Activated T-cell treated with anti-CD3 and anti-CD28 coated beads, Interleukin-2, amount 50 U/mL, for 4 hours (primary cell): ENCODE results near the gene COBL. TPM values are rescaled to one million over a fixed set of nuclear protein-coding genes. Genes with fewer than 3 reads are reported as not detected.

Source experiments
- ATAC-seq, 2 donors: fragments of 200-7000 bp; cut with Tn5 transposase; one replicate each; pipeline ENCODE4 v1.10.0; 2021
- DNase-seq: peaks from one replicate; pipeline ENCODE4 v3.0.0-alpha.2; 2020
- H3K27me3 Mint-ChIP-seq: one replicate; pipeline ENCODE4 v1.8.0; 2021; ENCODE audit warnings: low read depth, mixed read lengths
- H3K36me3 Mint-ChIP-seq: one replicate; pipeline ENCODE4 v1.8.0; 2022; ENCODE audit warnings: mixed read lengths; ENCODE audit not compliant: insufficient read depth
- H3K4me1 Mint-ChIP-seq: one replicate; pipeline ENCODE4 v1.8.0; 2021; ENCODE audit warnings: low read depth, mixed read lengths
- H3K4me3 Mint-ChIP-seq: one replicate; pipeline ENCODE4 v1.8.0; 2021; ENCODE audit warnings: mild to moderate bottlenecking, moderate library complexity, mixed read lengths
- H3K9me3 Mint-ChIP-seq: one replicate; pipeline ENCODE4 v1.8.0; 2021; ENCODE audit warnings: mixed read lengths
- total RNA-seq, 3 donors: library from RNA; stranded (reverse); gene quantifications; one replicate each; pipeline ENCODE4 v1.2.1, GENCODE V29; 2021

COBL gene
- total RNA-seq, 3 donors from 2014 or later, result 0.03 TPM; not detected in 2

DNA sequence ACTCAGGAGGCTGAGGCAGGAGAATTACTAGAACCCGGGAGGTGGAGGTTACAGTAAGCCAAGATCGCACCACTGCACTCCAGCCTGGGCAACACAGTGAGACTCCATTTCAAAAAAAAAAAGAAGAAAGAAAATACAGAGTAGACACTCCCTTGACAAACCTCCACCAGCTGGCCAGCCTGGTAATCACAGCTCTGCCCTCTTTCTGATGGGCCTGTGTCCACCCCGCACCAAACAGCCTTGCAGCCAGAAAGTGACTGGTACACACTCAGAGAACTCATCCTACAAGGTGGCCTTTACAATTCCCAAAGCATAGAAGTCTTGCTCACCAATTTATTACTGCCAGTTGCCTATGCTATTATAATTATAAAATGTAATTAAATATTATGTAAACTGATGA, 66.6 kb downstream of the COBL start:
- Mint-ChIP-seq H3K36me3 (no peaks in the 10 kb centered on the region), H3K9me3 (no peaks in the 10 kb centered on the region), H3K27me3 (no peaks in the 10 kb centered on the region)

DNA sequence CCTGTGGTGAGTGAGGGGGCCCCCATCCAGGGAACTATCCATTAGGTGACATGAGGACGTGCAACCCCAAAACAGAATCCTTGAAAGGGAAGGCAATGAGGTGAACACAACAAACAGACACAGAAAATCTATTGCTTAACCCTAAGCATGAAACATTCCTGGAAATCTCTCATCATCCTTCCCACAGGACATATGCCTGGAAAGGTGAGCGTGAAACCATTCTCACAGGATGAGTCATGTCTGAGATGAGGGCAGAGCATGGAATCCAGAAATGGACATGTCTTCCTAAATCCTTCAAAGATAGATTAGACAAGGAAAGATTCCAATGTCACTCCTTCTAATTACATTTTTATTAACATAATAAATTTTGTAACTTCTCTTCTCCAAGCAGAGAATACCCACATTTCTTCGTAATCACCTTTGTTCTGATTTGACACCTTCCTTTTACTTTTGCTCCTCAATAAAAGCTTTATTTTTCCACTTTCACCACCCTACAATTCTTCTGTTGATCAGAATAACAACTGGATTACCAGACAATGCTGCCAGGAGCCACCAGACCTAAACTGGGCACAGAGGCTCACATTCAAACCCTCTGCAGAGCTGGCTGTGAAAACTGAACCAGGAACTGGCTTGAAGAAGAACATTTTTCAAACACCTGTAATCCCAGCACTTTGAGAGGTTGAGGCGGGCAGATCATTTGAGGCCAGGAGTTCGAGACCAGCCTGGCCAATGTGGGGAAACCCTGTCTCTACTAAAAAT, 67.2 kb downstream of the COBL start:
- Mint-ChIP-seq H3K4me1 (no peaks in the 10 kb centered on the region), H3K27me3 (no peaks in the 10 kb centered on the region), H3K4me3 (no peak overlapping the region), H3K36me3 (no peaks in the 10 kb centered on the region), H3K9me3 (no peaks in the 10 kb centered on the region)
- no peak for ATAC-seq
- no peak for DNase-seq

More for the DNA sequence above, 66.6 kb downstream of the COBL start:
- no peak for ATAC-seq
- Mint-ChIP-seq H3K4me3 (no peak overlapping the region), H3K4me1 (no peaks in the 10 kb centered on the region)
- DNase-seq, result no peak

DNA sequence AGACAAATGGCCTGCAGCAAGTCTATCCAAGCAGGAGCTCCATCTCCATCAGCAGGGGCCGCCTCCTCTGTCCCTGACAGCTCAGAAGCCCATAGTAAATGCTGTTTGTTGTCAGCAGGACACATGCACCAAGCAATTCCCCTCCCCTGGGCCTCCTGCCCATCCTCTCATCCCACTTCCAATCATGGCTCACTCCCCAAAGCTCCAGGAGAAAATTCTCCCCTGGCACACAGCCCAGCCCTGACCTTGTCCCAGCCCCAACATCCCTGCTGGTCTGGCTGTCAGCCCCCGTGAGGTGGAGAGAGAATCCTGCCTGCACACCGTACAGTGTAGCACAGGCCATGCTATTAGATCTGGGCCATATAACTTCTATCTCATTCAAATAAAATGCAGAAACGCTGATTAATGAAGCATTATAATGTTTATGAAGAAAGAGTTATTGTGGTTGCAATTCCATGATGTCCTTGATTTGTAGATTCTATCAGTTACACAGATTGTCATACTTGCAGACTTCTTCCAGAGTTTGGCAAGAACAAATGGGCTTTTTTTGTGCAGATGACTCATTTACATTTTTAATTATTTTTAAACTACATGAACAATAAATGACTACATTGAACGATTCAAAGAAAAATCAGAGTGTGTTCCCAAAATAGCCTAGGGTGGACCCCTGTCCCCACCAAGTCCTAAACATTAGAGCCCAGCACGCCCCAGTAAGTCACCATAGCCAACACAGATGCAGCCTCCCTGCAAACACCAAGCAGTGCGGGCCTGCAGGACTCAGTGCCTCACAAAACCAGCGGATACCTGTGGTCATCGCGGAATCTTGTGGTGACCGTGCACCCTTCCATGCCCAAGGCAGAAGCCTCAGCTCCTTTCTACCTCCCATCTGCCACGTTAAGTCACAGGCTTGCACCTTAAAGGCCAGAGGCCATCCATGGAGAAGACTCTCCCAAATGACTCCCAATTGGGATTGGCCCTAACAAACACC, 70.1 kb downstream of the COBL start:
- H3K27me3 Mint-ChIP-seq, result no peaks in the 10 kb centered on the region
- no peaks in the 10 kb centered on the region for H3K9me3 Mint-ChIP-seq
- ATAC-seq, result no peak
- no peak for DNase-seq
- H3K36me3 Mint-ChIP-seq, result no peaks in the 10 kb centered on the region
- H3K4me3 Mint-ChIP-seq, result no peak overlapping the region
- no peaks in the 10 kb centered on the region for H3K4me1 Mint-ChIP-seq

DNA sequence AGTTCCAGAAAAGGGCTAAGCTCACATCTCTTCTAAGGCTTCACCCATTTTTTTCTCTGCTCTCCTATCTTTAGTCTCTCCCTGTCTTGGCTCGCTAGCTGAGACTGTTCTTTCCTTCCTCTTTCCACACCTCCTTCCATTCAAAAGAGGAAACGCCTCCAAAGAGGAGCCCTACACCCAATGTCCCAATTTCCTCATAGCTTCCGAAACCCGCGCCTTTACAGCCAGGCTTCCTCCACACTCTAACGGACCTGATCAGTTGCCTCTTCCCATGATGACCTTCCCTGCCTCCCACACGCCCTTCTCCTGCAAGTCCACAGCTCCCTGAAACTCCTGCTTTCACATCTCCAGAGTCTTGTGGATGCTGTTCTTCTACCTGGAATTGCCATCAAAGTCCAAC, 71.7 kb downstream of the COBL start:
- H3K36me3 Mint-ChIP-seq, result no peaks in the 10 kb centered on the region
- no peaks in the 10 kb centered on the region for H3K9me3 Mint-ChIP-seq
- H3K27me3 Mint-ChIP-seq, result no peaks in the 10 kb centered on the region
- DNase-seq (no peak), ATAC-seq (no peak)
- H3K4me3 Mint-ChIP-seq, result no peak overlapping the region
- H3K4me1 Mint-ChIP-seq, result no peaks in the 10 kb centered on the region

DNA sequence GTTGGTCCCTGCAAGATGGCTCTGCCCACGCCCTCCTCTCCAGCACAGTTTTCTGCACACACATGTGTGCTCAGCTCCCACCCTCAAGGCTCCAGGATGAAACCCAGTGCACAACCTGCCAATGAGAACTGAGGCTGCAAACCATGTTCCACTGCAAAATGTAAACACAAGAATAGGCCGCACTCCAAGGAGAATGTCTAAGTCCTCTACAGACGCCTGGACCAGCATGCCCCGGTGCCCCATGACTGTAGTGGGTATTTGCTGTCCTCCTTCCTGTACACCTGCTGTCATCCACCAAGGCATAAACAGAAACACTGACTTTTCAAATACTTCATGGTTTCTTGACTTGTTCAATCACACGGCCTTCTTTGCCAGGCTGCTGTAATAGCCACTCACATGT, 72.6 kb downstream of the COBL start:
- H3K27me3 Mint-ChIP-seq, result no peaks in the 10 kb centered on the region
- ATAC-seq, result no peak

DNA sequence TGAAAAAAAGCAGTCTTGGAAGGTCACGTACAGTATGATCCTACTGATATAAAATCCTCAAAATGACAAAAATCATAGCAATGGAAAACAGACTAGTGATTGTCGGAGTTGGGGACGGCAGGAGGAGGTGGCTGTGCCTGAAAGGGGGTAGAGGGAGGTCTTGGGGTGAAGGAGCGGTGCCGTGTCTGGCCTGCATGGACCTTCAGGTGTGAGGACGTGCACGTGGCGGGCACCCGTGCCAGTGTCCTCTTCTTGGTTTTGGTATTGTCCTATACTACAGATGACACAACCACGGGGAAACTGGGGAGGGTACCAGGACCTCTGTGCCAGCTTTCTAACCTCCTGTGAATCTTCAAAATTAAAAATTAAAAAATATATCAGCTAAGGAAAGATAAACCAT, 73.0 kb downstream of the COBL start:
- DNase-seq, result no peak
- no peak for ATAC-seq
- Mint-ChIP-seq H3K9me3 (no peaks in the 10 kb centered on the region), H3K27me3 (no peaks in the 10 kb centered on the region), H3K4me1 (no peaks in the 10 kb centered on the region), H3K36me3 (no peaks in the 10 kb centered on the region), H3K4me3 (no peak overlapping the region)

More for the DNA sequence above, 72.6 kb downstream of the COBL start:
- Mint-ChIP-seq H3K36me3 (no peaks in the 10 kb centered on the region), H3K4me1 (no peaks in the 10 kb centered on the region), H3K9me3 (no peaks in the 10 kb centered on the region), H3K4me3 (no peak overlapping the region)
- no peak for DNase-seq

DNA sequence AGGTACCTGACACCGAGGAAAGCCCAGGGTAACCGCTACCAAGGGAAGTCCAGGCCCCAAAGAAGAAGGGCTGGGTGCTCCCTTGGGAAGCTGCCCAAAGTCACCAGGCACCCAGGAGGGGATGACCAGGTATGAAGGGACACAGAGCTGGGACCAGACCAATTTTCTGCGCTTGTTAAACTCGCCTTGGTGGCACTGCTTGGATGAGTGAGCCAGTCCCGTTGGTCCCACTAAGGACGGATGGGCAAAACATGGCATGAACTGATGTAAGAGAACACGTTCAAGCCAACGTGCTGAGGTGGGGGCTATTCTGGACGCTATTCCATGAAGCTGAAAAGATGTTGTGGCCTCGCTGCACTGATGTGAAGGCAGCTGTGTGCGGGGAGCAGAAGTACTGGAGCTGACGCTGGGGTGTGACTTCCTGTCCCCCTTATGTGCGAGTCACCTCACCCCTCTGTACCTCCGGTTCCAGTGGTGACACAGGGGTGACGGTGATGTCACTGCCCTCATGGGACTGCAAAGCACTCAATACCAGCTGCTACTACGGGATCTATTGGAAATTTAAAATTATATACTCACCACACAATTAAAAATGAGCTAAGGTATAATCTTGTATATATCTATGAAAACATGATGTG, 73.6 kb downstream of the COBL start:
- no peak for ATAC-seq

DNA sequence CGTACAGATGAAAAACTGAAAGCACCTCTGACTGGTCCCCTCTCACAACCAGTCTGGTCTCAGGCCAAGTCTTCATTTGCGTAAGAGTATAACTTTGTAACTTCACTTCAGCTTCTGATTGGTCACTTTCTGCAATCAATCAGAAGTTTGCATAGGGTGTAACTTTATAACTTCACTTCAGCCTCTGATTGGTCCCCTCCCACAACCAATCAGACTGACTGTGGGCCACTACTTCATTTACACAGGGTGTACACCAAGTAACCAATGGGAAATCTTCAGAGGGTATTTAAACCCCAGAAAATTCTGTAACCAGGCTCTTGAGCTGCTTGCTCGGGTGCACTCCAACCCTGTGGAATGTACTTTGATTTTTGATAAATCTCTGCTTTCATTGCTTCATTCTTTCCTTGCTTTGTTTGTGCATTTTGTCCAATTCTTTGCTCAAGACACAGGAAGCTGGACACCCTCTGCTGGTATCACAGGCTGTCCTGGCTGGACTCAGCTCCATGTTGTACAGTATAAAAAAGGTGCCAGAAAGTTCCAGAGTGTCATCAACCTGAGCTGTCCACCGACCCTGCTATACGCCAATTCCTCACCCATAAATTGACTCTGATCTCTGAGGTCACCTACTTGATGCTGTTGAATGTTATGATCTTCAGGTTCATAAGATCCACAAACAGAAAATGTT, 74.5 kb downstream of the COBL start:
- H3K36me3 Mint-ChIP-seq, result no peaks in the 10 kb centered on the region
- ATAC-seq (no peak), DNase-seq (no peak)
- H3K9me3 Mint-ChIP-seq, result no peaks in the 10 kb centered on the region
- H3K4me3 Mint-ChIP-seq, result no peak overlapping the region
- H3K4me1 Mint-ChIP-seq, result no peaks in the 10 kb centered on the region
- H3K27me3 Mint-ChIP-seq, result no peaks in the 10 kb centered on the region

More for the DNA sequence above, 73.6 kb downstream of the COBL start:
- Mint-ChIP-seq H3K4me3 (no peak overlapping the region), H3K27me3 (no peaks in the 10 kb centered on the region), H3K9me3 (no peaks in the 10 kb centered on the region), H3K36me3 (no peaks in the 10 kb centered on the region), H3K4me1 (no peaks in the 10 kb centered on the region)
- no peak for DNase-seq

DNA sequence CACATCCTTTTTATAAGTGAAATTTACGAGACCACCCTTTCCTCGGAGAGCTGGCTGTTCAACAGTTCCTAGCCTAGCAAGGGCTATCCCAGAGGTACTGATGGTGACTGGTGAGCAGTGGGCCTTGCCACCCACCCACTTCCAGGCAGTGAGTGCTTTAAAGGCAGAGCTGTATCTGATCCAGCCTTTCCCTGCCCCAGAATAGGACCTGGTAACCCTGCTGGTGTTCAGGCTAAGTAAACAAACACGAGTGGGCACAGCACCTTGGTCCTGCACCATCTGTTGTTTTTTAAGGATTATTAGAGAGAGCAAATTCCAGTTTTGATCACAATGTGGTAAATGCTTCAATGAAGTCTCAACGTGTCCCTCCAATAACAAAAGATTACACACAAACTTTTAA, 75.7 kb downstream of the COBL start:
- no peak overlapping the region for H3K4me3 Mint-ChIP-seq
- no peaks in the 10 kb centered on the region for H3K4me1 Mint-ChIP-seq
- ATAC-seq, result no peak
- no peaks in the 10 kb centered on the region for H3K27me3 Mint-ChIP-seq
- H3K36me3 Mint-ChIP-seq, result no peaks in the 10 kb centered on the region
- DNase-seq, result no peak
- no peaks in the 10 kb centered on the region for H3K9me3 Mint-ChIP-seq

DNA sequence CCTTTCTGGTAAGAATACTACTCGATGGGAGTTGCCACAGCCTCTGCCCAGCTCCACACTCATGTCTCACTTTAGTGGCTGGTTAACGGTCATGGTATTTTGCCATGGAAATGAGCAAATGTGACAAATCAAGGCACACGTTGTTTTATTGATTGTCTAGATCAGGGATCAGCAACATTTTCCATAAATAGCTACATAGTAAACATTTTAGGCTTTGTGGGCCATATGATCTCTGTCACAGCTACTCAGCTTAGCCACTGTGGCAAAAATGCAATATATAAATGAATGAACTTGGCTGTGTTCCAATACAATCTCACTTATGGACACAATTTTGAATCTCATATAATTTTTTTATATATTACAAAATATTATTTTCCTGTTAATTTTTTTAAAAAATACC, 76.9 kb downstream of the COBL start:
- Mint-ChIP-seq H3K27me3 (no peaks in the 10 kb centered on the region), H3K4me3 (no peak overlapping the region), H3K9me3 (no peaks in the 10 kb centered on the region), H3K4me1 (no peaks in the 10 kb centered on the region), H3K36me3 (no peaks in the 10 kb centered on the region)
- ATAC-seq (no peak), DNase-seq (no peak)

DNA sequence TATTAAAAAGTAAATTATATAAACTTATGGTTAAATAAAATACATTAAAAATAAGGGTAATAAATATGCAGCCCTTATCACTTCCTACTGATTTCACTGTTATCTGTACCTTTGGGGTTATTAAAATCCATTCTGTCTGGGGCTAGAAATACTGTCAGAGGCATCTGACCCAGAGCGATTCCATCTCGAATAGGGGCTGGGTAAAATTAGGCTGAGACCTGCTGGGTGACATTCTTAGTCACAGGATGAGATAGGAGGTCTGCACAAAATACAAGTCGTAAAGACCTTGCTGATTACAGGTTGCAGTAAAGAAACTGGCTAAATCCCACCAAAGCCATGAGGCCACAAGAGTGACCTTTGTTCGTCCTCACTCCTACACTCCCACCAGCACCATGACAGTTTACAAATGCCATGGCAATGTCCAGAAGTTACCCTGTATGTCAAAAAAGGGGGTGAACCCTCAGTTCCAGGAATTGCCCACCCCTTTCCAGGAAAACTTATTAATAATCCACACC, 77.6 kb downstream of the COBL start:
- DNase-seq (no peak), ATAC-seq (no peak)
- Mint-ChIP-seq H3K27me3 (no peaks in the 10 kb centered on the region), H3K9me3 (no peaks in the 10 kb centered on the region), H3K4me1 (no peaks in the 10 kb centered on the region), H3K36me3 (no peaks in the 10 kb centered on the region), H3K4me3 (no peak overlapping the region)

DNA sequence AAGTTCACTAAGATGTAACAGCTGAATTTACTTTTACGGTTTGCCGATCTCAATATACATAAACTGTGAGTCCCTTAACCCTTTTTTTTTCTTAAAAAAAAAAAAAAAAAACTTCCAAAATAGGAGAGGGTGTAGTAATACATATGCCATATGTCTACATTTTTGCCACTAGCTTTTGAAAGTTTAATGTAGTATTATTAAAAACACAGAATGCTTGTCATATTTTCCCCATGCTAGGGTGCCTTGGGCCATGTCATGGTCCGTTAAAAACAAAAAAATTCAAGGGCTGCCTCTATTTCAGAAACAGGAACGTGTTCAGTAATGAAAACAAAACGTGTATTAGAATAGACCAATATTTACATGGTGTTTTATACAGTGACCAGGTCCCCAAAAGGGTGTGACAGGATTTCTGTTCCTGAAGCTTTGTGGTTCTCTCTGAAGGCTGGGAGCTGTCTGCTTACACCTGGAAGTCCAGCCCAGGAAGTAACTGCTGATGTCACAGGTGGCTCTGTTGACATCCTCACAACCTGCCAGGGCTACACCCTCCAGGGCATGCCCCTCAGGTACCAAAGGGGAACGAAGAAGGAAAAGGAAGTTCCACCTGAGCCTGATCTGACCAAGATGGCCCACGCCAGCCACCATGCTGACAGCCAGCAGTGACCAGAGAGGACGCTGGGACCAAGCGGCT, 79.0 kb downstream of the COBL start:
- ATAC-seq (no peak), DNase-seq (no peak)
- H3K27me3 Mint-ChIP-seq, result no peaks in the 10 kb centered on the region
- H3K4me3 Mint-ChIP-seq, result no peak overlapping the region
- no peaks in the 10 kb centered on the region for H3K9me3 Mint-ChIP-seq
- H3K36me3 Mint-ChIP-seq, result no peaks in the 10 kb centered on the region
- no peaks in the 10 kb centered on the region for H3K4me1 Mint-ChIP-seq

DNA sequence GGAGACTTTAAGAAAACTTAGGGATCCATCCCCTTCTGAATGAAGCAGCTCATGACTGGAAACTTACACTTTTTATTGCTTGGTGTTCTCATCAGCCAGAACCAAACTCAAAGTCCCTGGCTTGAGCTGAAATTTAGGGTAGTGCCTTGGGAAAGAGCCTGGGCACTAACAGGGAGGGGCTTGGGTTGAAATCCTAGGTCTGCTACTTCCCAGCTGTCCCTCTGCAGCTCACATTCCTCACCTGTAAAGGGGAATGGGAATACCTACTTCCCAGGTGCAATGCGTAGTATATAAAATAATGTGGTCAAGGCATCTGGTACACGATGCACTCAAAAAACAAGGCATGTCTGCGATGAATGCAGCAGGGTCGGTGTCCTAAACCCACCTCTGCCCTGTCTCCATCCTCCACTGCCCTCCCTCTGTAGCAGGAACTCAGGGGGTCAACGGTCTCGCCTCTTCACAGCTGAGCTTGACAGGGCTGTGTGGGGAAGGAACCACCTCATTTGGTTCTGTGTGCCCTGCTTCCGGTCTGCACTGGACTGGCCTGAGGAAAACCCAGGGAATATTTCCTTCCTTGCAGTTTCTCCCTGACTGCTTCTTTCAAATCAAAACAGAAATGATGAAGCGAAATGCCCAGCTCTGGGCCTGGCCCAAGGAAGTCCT, 80.0 kb downstream of the COBL start:
- H3K4me3 Mint-ChIP-seq, result no peak overlapping the region
- no peaks in the 10 kb centered on the region for H3K9me3 Mint-ChIP-seq

More for the DNA sequence above, 80.0 kb downstream of the COBL start:
- ATAC-seq (no peak), DNase-seq (no peak)
- H3K4me1 Mint-ChIP-seq, result no peaks in the 10 kb centered on the region
- no peaks in the 10 kb centered on the region for H3K36me3 Mint-ChIP-seq
- no peaks in the 10 kb centered on the region for H3K27me3 Mint-ChIP-seq
